CD4-positive, alpha-beta memory T cell (primary cell): ENCODE data around the gene ERG. TPM values are rescaled to one million over a fixed set of nuclear protein-coding genes. Genes with fewer than 3 reads are reported as not detected.

Experiments
- CTCF ChIA-PET: fragments of 350-600 bp; sonication (Branson Sonifier 250); formaldehyde crosslinking; loops from one replicate; lab custom pipeline; 2021; ENCODE audit warnings: inconsistent platforms; ENCODE audit not compliant: partially characterized antibody; lab: Charles Lee
- POLR2A ChIA-PET: fragments of 350-600 bp; sonication (Branson Sonifier 250); formaldehyde crosslinking; loops from one replicate; lab custom pipeline; 2021; ENCODE audit not compliant: partially characterized antibody; lab: Charles Lee
- DNase-seq, 5 donors: peaks; one replicate each; pipeline versions ENCODE4 v3.0.0 to v3.0.0-alpha.2; 2020 to 2022; ENCODE audit warnings: mixed read lengths in 1 of 5
- H3K27ac ChIP-seq: one replicate; pipeline ENCODE4 v1.7.0; 2013; ENCODE audit warnings: low read depth, low read length
- H3K27me3 ChIP-seq: 2 replicates; pipeline ENCODE4 v1.7.0; 2013; ENCODE audit warnings: mild to moderate bottlenecking, low read length, moderate library complexity; ENCODE audit not compliant: insufficient read depth
- H3K36me3 ChIP-seq: 2 replicates; pipeline ENCODE4 v1.7.0; 2013; ENCODE audit warnings: mild to moderate bottlenecking, low read length, moderate library complexity; ENCODE audit not compliant: insufficient read depth
- H3K4me1 ChIP-seq: 2 replicates; pipeline ENCODE4 v1.7.0; 2013; ENCODE audit warnings: mild to moderate bottlenecking, low read length, moderate library complexity; ENCODE audit not compliant: insufficient read depth
- H3K4me3 ChIP-seq, 2 donors: one replicate each; pipeline ENCODE4 v1.7.0; 2013; ENCODE audit warnings: low read length in 2 of 2, mild to moderate bottlenecking in 1 of 2
- H3K9me3 ChIP-seq, 2 donors: one replicate each; pipeline ENCODE4 v1.7.0; 2013; ENCODE audit warnings: low read length in 2 of 2, control low read depth in 1 of 2; ENCODE audit not compliant: control insufficient read depth in 1 of 2
- H3K27ac Mint-ChIP-seq, 7 donors: one replicate each; pipeline ENCODE4 v1.8.0; 2020 to 2021; ENCODE audit warnings: mixed read lengths in 7 of 7, mild to moderate bottlenecking in 6 of 7, inconsistent platforms in 3 of 7, moderate library complexity in 3 of 7
- H3K27me3 Mint-ChIP-seq, 2 donors: one replicate each; pipeline ENCODE4 v1.8.0; 2020 to 2021; ENCODE audit warnings: mixed read lengths in 2 of 2
- H3K36me3 Mint-ChIP-seq, 2 donors: one replicate each; pipeline ENCODE4 v1.8.0; 2020 to 2021; ENCODE audit warnings: mixed read lengths in 2 of 2, inconsistent platforms in 1 of 2, mild to moderate bottlenecking in 1 of 2
- H3K4me1 Mint-ChIP-seq, 4 donors: one replicate each; pipeline ENCODE4 v1.8.0; 2020 to 2021; ENCODE audit warnings: mixed read lengths in 4 of 4, mild to moderate bottlenecking in 1 of 4
- H3K4me3 Mint-ChIP-seq, 8 donors: one replicate each; pipeline ENCODE4 v1.8.0; 2020 to 2021; ENCODE audit warnings: mixed read lengths in 8 of 8, mild to moderate bottlenecking in 7 of 8, moderate library complexity in 6 of 8, inconsistent platforms in 3 of 8
- H3K9me3 Mint-ChIP-seq, 8 donors: one replicate each; pipeline ENCODE4 v1.8.0; 2020 to 2021; ENCODE audit warnings: mixed read lengths in 8 of 8, mild to moderate bottlenecking in 5 of 8, inconsistent platforms in 3 of 8, moderate library complexity in 1 of 8
- intact Hi-C: fragments of 100-400 bp; cut with micrococcal nuclease; formaldehyde crosslinking; loops from one replicate; pipeline ENCODE4 v1.15.1; 2023
- polyA plus RNA-seq, 2 donors: library from polyadenylated mRNA; unstranded; fragments of 300-500 nt; fragmentation: Illumina TruSeq; gene quantifications; one replicate each; pipeline ENCODE4 v1.2.3, GENCODE V29; 2021
- total RNA-seq, 2 experiments: library from RNA; stranded (reverse); gene quantifications; one replicate each; pipeline ENCODE4 v1.2.3, GENCODE V29; 2021

The ERG gene
- total and polyA plus RNA-seq, 4 experiments from 2014 or later = not detected

- no peak overlapping the region for H3K27ac Mint-ChIP-seq
- intact Hi-C loops = loop anchor here (10.0 kb wide), 2 partner anchors 655 to 685 kb away; no protein-coding TSS in a partner anchor
- DNase-seq = no peak
- no peak overlapping the region for H3K4me3 ChIP-seq
- H3K4me1 ChIP-seq = no peaks in the 10 kb centered on the region
- H3K4me1 Mint-ChIP-seq = no peaks in the 10 kb centered on the region
- no peaks in the 10 kb centered on the region for H3K36me3 Mint-ChIP-seq
- H3K4me3 Mint-ChIP-seq = no peak overlapping the region
- no peaks in the 10 kb centered on the region for H3K36me3 ChIP-seq
- H3K27ac ChIP-seq = no peak overlapping the region
- ChIA-PET POLR2A (no interaction called here), CTCF (interaction anchor here (11.1 kb wide), 1 partner anchor 141 kb away, joined by 137 read pairs; no protein-coding TSS in a partner anchor)
- H3K9me3 ChIP-seq = no peaks in the 10 kb centered on the region
- peaks cover 2 to 10% of the 10 kb centered on the region in 2 donors for H3K27me3 Mint-ChIP-seq
- no peaks in the 10 kb centered on the region for H3K9me3 Mint-ChIP-seq
- no peaks in the 10 kb centered on the region for H3K27me3 ChIP-seq
Measured at GRCh38 chr21:38359835-38360234, 138.4 kb downstream of the ERG start.

GRCh38 chr21:38359090-38359489, 139.2 kb downstream of the ERG start:
- no peak overlapping the region for H3K27ac Mint-ChIP-seq
- Histone ChIP-seq H3K4me1 (no peaks in the 10 kb centered on the region), H3K9me3 (no peaks in the 10 kb centered on the region), H3K27ac (no peak overlapping the region), H3K36me3 (no peaks in the 10 kb centered on the region), H3K27me3 (no peaks in the 10 kb centered on the region), H3K4me3 (no peak overlapping the region)
- H3K4me1 Mint-ChIP-seq = no peaks in the 10 kb centered on the region
- CTCF ChIA-PET = interaction anchor here (11.1 kb wide), 1 partner anchor 140 kb away, joined by 137 read pairs; no protein-coding TSS in a partner anchor
- no peak for DNase-seq
- intact Hi-C loops = loop anchor here (10.0 kb wide), 2 partner anchors 654 to 684 kb away; no protein-coding TSS in a partner anchor
- POLR2A ChIA-PET = no interaction called here
- no peaks in the 10 kb centered on the region for H3K36me3 Mint-ChIP-seq
- no peaks in the 10 kb centered on the region for H3K9me3 Mint-ChIP-seq
- H3K4me3 Mint-ChIP-seq = no peak overlapping the region
- H3K27me3 Mint-ChIP-seq = peaks cover 2 to 12% of the 10 kb centered on the region in 2 donors

- Histone ChIP-seq H3K4me1 (no peaks in the 10 kb centered on the region), H3K36me3 (no peaks in the 10 kb centered on the region), H3K27me3 (no peaks in the 10 kb centered on the region), H3K27ac (no peak overlapping the region), H3K4me3 (no peak overlapping the region), H3K9me3 (no peaks in the 10 kb centered on the region)
- no peak overlapping the region for H3K27ac Mint-ChIP-seq
- intact Hi-C loops = loop anchor here (10.0 kb wide), 2 partner anchors 654 to 684 kb away; no protein-coding TSS in a partner anchor
- peaks cover 2 to 12% of the 10 kb centered on the region in 2 donors for H3K27me3 Mint-ChIP-seq
- H3K4me1 Mint-ChIP-seq = no peaks in the 10 kb centered on the region
- H3K36me3 Mint-ChIP-seq = no peaks in the 10 kb centered on the region
- no peaks in the 10 kb centered on the region for H3K9me3 Mint-ChIP-seq
- no peak for DNase-seq
- ChIA-PET CTCF (interaction anchor here (11.1 kb wide), 1 partner anchor 140 kb away, joined by 137 read pairs; no protein-coding TSS in a partner anchor), POLR2A (no interaction called here)
- H3K4me3 Mint-ChIP-seq = no peak overlapping the region
Measured at GRCh38 chr21:38358666-38359065, 139.6 kb downstream of the ERG start.

GRCh38 chr21:38358098-38358497, 140.2 kb downstream of the ERG start:
- no peaks in the 10 kb centered on the region for H3K36me3 Mint-ChIP-seq
- no peak overlapping the region for H3K27ac Mint-ChIP-seq

GRCh38 chr21:38356883-38357625, 141.2 kb downstream of the ERG start:
- CTCF ChIA-PET = interaction anchor here (0.6 to 11.1 kb wide), 7 partner anchors 11 to 197 kb away, joined by 3 to 137 read pairs (median 4); no protein-coding TSS in a partner anchor
- Mint-ChIP-seq H3K4me3 (no peak overlapping the region), H3K27ac (no peak overlapping the region), H3K27me3 (peaks cover 3 to 14% of the 10 kb centered on the region in 2 donors), H3K36me3 (no peaks in the 10 kb centered on the region), H3K4me1 (no peaks in the 10 kb centered on the region), H3K9me3 (no peaks in the 10 kb centered on the region)
- intact Hi-C loops = loop anchor here (1.0 to 10.0 kb wide), 4 partner anchors 138 to 682 kb away; no protein-coding TSS in a partner anchor
- DNase-seq = no peak
- H3K36me3 ChIP-seq = no peaks in the 10 kb centered on the region
- H3K4me1 ChIP-seq = no peaks in the 10 kb centered on the region
- no peak overlapping the region for H3K4me3 ChIP-seq
- no peaks in the 10 kb centered on the region for H3K27me3 ChIP-seq
- POLR2A ChIA-PET = no interaction called here
- H3K27ac ChIP-seq = no peak overlapping the region
- no peaks in the 10 kb centered on the region for H3K9me3 ChIP-seq

More at GRCh38 chr21:38358098-38358497, 140.2 kb downstream of the ERG start:
- POLR2A ChIA-PET = no interaction called here
- H3K27me3 ChIP-seq = no peaks in the 10 kb centered on the region
- H3K4me1 ChIP-seq = no peaks in the 10 kb centered on the region
- no peak overlapping the region for H3K27ac ChIP-seq
- no peaks in the 10 kb centered on the region for H3K36me3 ChIP-seq
- no peak overlapping the region for H3K4me3 ChIP-seq
- Mint-ChIP-seq H3K27me3 (peaks cover 3 to 12% of the 10 kb centered on the region in 2 donors), H3K9me3 (no peaks in the 10 kb centered on the region), H3K4me1 (no peaks in the 10 kb centered on the region), H3K4me3 (no peak overlapping the region)
- DNase-seq = no peak
- intact Hi-C loops = loop anchor here (10.0 kb wide), 2 partner anchors 653 to 683 kb away; no protein-coding TSS in a partner anchor
- CTCF ChIA-PET = interaction anchor here (1.6 to 11.1 kb wide), 2 partner anchors 123 to 139 kb away, joined by 4 to 137 read pairs; no protein-coding TSS in a partner anchor
- no peaks in the 10 kb centered on the region for H3K9me3 ChIP-seq

- H3K4me3 Mint-ChIP-seq = no peak overlapping the region
- ChIA-PET CTCF (interaction anchor here (0.7 to 11.1 kb wide), 12 partner anchors 10 to 199 kb away, joined by 3 to 137 read pairs (median 3); no protein-coding TSS in a partner anchor), POLR2A (no interaction called here)
- Histone ChIP-seq H3K36me3 (no peaks in the 10 kb centered on the region), H3K27ac (no peak overlapping the region), H3K4me1 (no peaks in the 10 kb centered on the region), H3K9me3 (no peaks in the 10 kb centered on the region), H3K27me3 (no peaks in the 10 kb centered on the region), H3K4me3 (no peak overlapping the region)
- DNase-seq = peak; percentile 41 to 52 (median 51)
- H3K27me3 Mint-ChIP-seq = peaks cover 3 to 12% of the 10 kb centered on the region in 2 donors
- H3K27ac Mint-ChIP-seq = no peak overlapping the region
- no peaks in the 10 kb centered on the region for H3K36me3 Mint-ChIP-seq
- intact Hi-C loops = loop anchor here (1.0 to 10.0 kb wide), 4 partner anchors 137 to 681 kb away; no protein-coding TSS in a partner anchor
- no peaks in the 10 kb centered on the region for H3K4me1 Mint-ChIP-seq
- H3K9me3 Mint-ChIP-seq = no peaks in the 10 kb centered on the region
Measured at GRCh38 chr21:38355992-38356781, 142.1 kb downstream of the ERG start.
